GM23338 (cell line): ENCODE measurements around the gene WDR31. TPM values are rescaled to one million over a fixed set of nuclear protein-coding genes. Genes with fewer than 3 reads are reported as not detected.

Source experiments
- ATAC-seq: fragments of 200-7000 bp; cut with Tn5 transposase; 3 replicates; pipeline ENCODE4 v1.9.1; 2020
- DNase-seq: peaks from one replicate; pipeline ENCODE4 v3.0.0-alpha.2; 2015; ENCODE audit warnings: low spot score
- H2AFZ ChIP-seq: fragments of 200-600 bp; sonication (generic); 2 replicates; pipeline ENCODE4 v1.8.0; 2016; ENCODE audit warnings: antibody characterized with exemption, mild to moderate bottlenecking, moderate library complexity
- H3F3A ChIP-seq: fragments of 200-600 bp; sonication (generic); replicated peaks from 2 replicates; pipeline ENCODE4 v1.8.0; 2017; ENCODE audit warnings: antibody characterized with exemption, mixed run types, low read depth
- H3K27ac ChIP-seq: fragments of 200-600 bp; sonication (generic); 2 replicates; pipeline ENCODE4 v1.6.1; 2016; ENCODE audit warnings: low read depth
- H3K27me3 ChIP-seq: fragments of 200-600 bp; sonication (generic); 2 replicates; pipeline ENCODE4 v1.8.0; 2016; ENCODE audit warnings: mild to moderate bottlenecking, mixed run types, moderate library complexity; ENCODE audit not compliant: insufficient read depth
- H3K36me3 ChIP-seq: fragments of 200-600 bp; sonication (generic); 2 replicates; pipeline ENCODE4 v1.8.0; 2016; ENCODE audit warnings: mild to moderate bottlenecking; ENCODE audit not compliant: insufficient read depth
- H3K4me1 ChIP-seq: fragments of 200-600 bp; sonication (generic); 2 replicates; pipeline ENCODE4 v1.8.0; 2016; ENCODE audit warnings: mild to moderate bottlenecking, moderate library complexity; ENCODE audit not compliant: insufficient read depth
- H3K4me2 ChIP-seq: fragments of 200-600 bp; sonication (generic); 2 replicates; pipeline ENCODE4 v1.7.1; 2017; ENCODE audit warnings: mixed run types
- H3K4me3 ChIP-seq: fragments of 200-600 bp; sonication (generic); 2 replicates; pipeline ENCODE4 v1.6.1; 2016; ENCODE audit warnings: mixed run types
- H3K79me2 ChIP-seq: fragments of 200-600 bp; sonication (generic); replicated peaks from 2 replicates; pipeline ENCODE4 v1.8.0; 2017; ENCODE audit warnings: mild to moderate bottlenecking; ENCODE audit not compliant: insufficient read depth
- H3K9me2 ChIP-seq: fragments of 200-600 bp; sonication (generic); 2 replicates; pipeline ENCODE4 v1.8.0; 2017; ENCODE audit not compliant: insufficient read depth
- H4K20me1 ChIP-seq: fragments of 200-600 bp; sonication (generic); replicated peaks from 2 replicates; pipeline ENCODE4 v1.8.0; 2017; ENCODE audit warnings: mild to moderate bottlenecking; ENCODE audit not compliant: insufficient read depth
- H3K27ac Mint-ChIP-seq: 2 replicates; pipeline ENCODE4 v1.8.0; 2020; ENCODE audit warnings: inconsistent platforms, mild to moderate bottlenecking, moderate library complexity, mixed read lengths
- H3K27me3 Mint-ChIP-seq: 3 replicates; pipeline ENCODE4 v1.8.0; 2022; ENCODE audit warnings: low read depth, mild to moderate bottlenecking, moderate library complexity, mixed read lengths, inconsistent platforms; ENCODE audit not compliant: insufficient read depth, poor library complexity
- H3K36me3 Mint-ChIP-seq: 3 replicates; pipeline ENCODE4 v1.8.0; 2021; ENCODE audit warnings: low read depth, mild to moderate bottlenecking, inconsistent platforms, moderate library complexity, mixed read lengths
- H3K4me1 Mint-ChIP-seq: 3 replicates; pipeline ENCODE4 v1.8.0; 2020; ENCODE audit warnings: mild to moderate bottlenecking, inconsistent platforms, mixed read lengths
- H3K4me3 Mint-ChIP-seq: 3 replicates; pipeline ENCODE4 v1.8.0; 2021; ENCODE audit warnings: moderate library complexity, mild to moderate bottlenecking, inconsistent platforms, mixed read lengths
- H3K9me3 Mint-ChIP-seq: 3 replicates; pipeline ENCODE4 v1.8.0; 2020; ENCODE audit warnings: moderate library complexity, mild to moderate bottlenecking, inconsistent platforms, mixed read lengths
- CREB1 ChIP-seq: fragments of 250-450 bp; sonication (Bioruptor Pico); IDR thresholded peaks from 2 replicates; pipeline ENCODE4 v1.5.0; 2020; ENCODE audit warnings: low read depth, mild to moderate bottlenecking, moderate library complexity
- EZH2phosphoT487 ChIP-seq: fragments of 200-600 bp; sonication (generic); IDR thresholded peaks from one replicate; pipeline ENCODE4 v1.8.1; 2018; ENCODE audit warnings: antibody characterized with exemption; ENCODE audit not compliant: unreplicated experiment
- JUNB ChIP-seq: IDR thresholded peaks from one replicate; pipeline ENCODE4 v1.6.1; 2016; ENCODE audit warnings: antibody characterized with exemption; ENCODE audit not compliant: unreplicated experiment
- NANOG ChIP-seq: IDR thresholded peaks from 2 replicates; pipeline ENCODE4 v1.6.1; 2016; ENCODE audit warnings: antibody characterized with exemption, borderline replicate concordance
- POLR2AphosphoS5 ChIP-seq: IDR thresholded peaks from 2 replicates; pipeline ENCODE4 v1.6.1; 2016; ENCODE audit warnings: antibody characterized with exemption, low read depth
- STAT1 ChIP-seq: IDR thresholded peaks from one replicate; pipeline ENCODE4 v1.6.1; 2016; ENCODE audit warnings: antibody characterized with exemption; ENCODE audit not compliant: unreplicated experiment
- ZNF114 ChIP-seq: fragments of 250-450 bp; sonication (Bioruptor Pico); IDR thresholded peaks from 2 replicates; pipeline ENCODE4 v1.5.0; 2020; ENCODE audit warnings: mild to moderate bottlenecking, moderate library complexity
- polyA plus RNA-seq: library from polyadenylated mRNA; unstranded; fragments of >200 nt; fragmentation: Nextera tagmentation; extraction: Ambion mirVana; gene quantifications from 2 replicates; pipeline ENCODE4 v1.2.1, GENCODE V29; 2016
- total RNA-seq: library from RNA; depleted of rRNA; stranded (reverse); fragments of >200 nt; shearing (Covaris generic); gene quantifications from 2 replicates; pipeline ENCODE4 v1.2.3, GENCODE V29; 2014
- TF ChIP-seq, protein P1 (sequence below): IDR thresholded peaks from one replicate; pipeline ENCODE4 v1.6.1; 2018; ENCODE audit warnings: antibody characterized with exemption; ENCODE audit not compliant: unreplicated experiment
- TF ChIP-seq, protein P2 (sequence below), 2 experiments: fragments of 200-600 bp in 1 of 2; sonication (generic) in 1 of 2; conservative IDR thresholded peaks; 2 replicates each; pipeline versions ENCODE4 v1.5.1 to v1.6.1; 2016 to 2017; ENCODE audit warnings: antibody characterized with exemption in 2 of 2, low read depth in 2 of 2, mild to moderate bottlenecking in 2 of 2, moderate library complexity in 1 of 2

Gene WDR31
- total and polyA plus RNA-seq, 2 experiments from 2014 or later, result 0.13 to 0.63 TPM

DNA sequence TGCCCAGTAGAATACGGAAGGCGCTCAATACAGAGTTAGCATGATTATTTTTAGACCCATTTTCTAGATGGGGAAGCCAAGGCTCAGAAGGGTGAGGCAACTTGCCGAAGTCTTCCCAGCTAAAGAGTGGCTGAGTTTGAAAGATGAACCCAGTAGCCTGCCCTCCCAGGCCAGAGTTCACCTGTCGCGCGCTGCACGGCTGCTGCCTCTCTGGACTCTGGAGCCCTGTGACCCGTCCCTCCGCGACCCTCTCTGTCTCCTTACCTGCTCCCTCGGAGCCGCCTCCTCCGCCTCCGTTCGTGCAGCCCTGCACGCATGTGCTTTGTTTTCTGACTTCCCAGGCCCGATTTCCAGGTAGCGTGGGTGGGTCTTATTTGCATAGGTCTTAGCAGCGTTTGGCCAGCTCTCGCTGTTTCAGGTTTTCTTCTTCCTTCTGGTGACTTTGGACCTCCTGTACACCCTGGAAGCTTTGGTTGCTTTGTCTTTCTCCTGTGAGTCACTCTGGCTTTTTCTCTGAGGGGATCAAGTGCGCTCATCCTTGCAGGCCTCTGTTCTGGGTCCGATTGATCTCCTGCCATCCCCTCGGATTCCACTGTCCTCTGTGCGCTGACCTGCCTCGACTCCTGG lies 37.2 kb downstream of the WDR31 start, which contains the start of gene RNF183 (continued):
- TF ChIP-seq, protein P1, sequence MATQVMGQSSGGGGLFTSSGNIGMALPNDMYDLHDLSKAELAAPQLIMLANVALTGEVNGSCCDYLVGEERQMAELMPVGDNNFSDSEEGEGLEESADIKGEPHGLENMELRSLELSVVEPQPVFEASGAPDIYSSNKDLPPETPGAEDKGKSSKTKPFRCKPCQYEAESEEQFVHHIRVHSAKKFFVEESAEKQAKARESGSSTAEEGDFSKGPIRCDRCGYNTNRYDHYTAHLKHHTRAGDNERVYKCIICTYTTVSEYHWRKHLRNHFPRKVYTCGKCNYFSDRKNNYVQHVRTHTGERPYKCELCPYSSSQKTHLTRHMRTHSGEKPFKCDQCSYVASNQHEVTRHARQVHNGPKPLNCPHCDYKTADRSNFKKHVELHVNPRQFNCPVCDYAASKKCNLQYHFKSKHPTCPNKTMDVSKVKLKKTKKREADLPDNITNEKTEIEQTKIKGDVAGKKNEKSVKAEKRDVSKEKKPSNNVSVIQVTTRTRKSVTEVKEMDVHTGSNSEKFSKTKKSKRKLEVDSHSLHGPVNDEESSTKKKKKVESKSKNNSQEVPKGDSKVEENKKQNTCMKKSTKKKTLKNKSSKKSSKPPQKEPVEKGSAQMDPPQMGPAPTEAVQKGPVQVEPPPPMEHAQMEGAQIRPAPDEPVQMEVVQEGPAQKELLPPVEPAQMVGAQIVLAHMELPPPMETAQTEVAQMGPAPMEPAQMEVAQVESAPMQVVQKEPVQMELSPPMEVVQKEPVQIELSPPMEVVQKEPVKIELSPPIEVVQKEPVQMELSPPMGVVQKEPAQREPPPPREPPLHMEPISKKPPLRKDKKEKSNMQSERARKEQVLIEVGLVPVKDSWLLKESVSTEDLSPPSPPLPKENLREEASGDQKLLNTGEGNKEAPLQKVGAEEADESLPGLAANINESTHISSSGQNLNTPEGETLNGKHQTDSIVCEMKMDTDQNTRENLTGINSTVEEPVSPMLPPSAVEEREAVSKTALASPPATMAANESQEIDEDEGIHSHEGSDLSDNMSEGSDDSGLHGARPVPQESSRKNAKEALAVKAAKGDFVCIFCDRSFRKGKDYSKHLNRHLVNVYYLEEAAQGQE, result no peak
- TF ChIP-seq NANOG (no peak), ZNF114 (CRISPR knock-in tag) (no peak), JUNB (no peak), CREB1 (CRISPR knock-in tag) (no peak), POLR2AphosphoS5 (no peak), EZH2phosphoT487 (no peak), STAT1 (no peak)
- TF ChIP-seq, protein P2, sequence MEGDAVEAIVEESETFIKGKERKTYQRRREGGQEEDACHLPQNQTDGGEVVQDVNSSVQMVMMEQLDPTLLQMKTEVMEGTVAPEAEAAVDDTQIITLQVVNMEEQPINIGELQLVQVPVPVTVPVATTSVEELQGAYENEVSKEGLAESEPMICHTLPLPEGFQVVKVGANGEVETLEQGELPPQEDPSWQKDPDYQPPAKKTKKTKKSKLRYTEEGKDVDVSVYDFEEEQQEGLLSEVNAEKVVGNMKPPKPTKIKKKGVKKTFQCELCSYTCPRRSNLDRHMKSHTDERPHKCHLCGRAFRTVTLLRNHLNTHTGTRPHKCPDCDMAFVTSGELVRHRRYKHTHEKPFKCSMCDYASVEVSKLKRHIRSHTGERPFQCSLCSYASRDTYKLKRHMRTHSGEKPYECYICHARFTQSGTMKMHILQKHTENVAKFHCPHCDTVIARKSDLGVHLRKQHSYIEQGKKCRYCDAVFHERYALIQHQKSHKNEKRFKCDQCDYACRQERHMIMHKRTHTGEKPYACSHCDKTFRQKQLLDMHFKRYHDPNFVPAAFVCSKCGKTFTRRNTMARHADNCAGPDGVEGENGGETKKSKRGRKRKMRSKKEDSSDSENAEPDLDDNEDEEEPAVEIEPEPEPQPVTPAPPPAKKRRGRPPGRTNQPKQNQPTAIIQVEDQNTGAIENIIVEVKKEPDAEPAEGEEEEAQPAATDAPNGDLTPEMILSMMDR (conservative IDR thresholded peaks at IDR 0.05; ENCODE audit: low read depth in 2 of 2), result no peak

DNA sequence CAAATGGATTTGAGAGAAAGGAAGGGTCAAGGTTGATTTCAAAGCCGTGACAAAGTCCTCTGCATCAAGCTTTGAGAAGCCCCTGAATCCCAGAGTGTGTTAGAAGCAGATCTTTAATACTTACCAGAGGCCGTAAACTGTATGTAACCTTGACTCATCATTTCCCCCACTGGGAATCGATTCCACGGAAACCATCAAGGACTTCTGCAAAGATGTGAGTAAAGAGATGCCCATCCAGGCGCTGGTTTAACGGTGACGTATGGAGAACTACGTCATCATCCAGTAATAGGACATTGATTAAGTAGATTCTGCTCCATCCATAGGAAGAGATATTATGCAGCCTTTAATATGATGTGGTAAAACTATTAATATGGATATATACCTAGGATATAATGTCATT lies 38.5 kb downstream of the WDR31 start:
- no peak overlapping the region for H3K27ac Mint-ChIP-seq
- H3K36me3 Mint-ChIP-seq, result no peaks in the 10 kb centered on the region; the same call in 2 of the 3 replicates
- peaks cover 7% of the 10 kb centered on the region for H3K27me3 Mint-ChIP-seq
- Histone ChIP-seq H2AFZ (no peak overlapping the region), H3F3A (no peaks in the 10 kb centered on the region), H3K4me2 (no peak overlapping the region), H3K9me2 (no peaks in the 10 kb centered on the region), H3K36me3 (no peaks in the 10 kb centered on the region), H3K27ac (no peak overlapping the region), H4K20me1 (no peaks in the 10 kb centered on the region), H3K27me3 (no peaks in the 10 kb centered on the region), H3K79me2 (no peaks in the 10 kb centered on the region), H3K4me1 (no peaks in the 10 kb centered on the region), H3K4me3 (no peak overlapping the region)
- no peak for ATAC-seq
- H3K9me3 Mint-ChIP-seq, result no peaks in the 10 kb centered on the region
- H3K4me3 Mint-ChIP-seq, result no peak overlapping the region
- DNase-seq, result no peak
- peaks cover 7% of the 10 kb centered on the region; the same call in 2 of the 3 replicates for H3K4me1 Mint-ChIP-seq
- TF ChIP-seq ZNF114 (CRISPR knock-in tag), result no peak
- TF ChIP-seq, protein P1, result no peak
